Fibroblast of lung (primary cell): ENCODE data around the gene FRMD1.

ENCODE experiments used
- CTCF ChIP-seq, 2 donors: IDR thresholded peaks in 1 of 2; conservative IDR thresholded peaks in 1 of 2; 1 replicate in 1 of 2; 2 replicates in 1 of 2; pipeline ENCODE4 v1.5.1; 2011 to 2012; ENCODE audit warnings: low read length in 2 of 2, control low read depth in 1 of 2, inconsistent platforms in 1 of 2, low read depth in 1 of 2, mild to moderate bottlenecking in 1 of 2
- EZH2 ChIP-seq: IDR thresholded peaks from 2 replicates; pipeline ENCODE4 v1.5.1; 2012; ENCODE audit warnings: low read length, control low read depth, mild to moderate bottlenecking; ENCODE audit errors: missing control alignments

GRCh38 chr6:168045141-168045691, 33.8 kb downstream of the FRMD1 start:
- TF ChIP-seq CTCF (conservative IDR thresholded peaks at IDR 0.05 in 1 of 2, IDR thresholded peaks at IDR 0.05 in 1 of 2; ENCODE audit: low read depth in 1 of 2, low read length in 2 of 2) = no peak
- TF ChIP-seq EZH2 = no peak
